Ectodermal cell (in vitro differentiated cells): ENCODE measurements around the gene LINC01488.

Source experiments
- H3K27ac ChIP-seq: 2 replicates; pipeline ENCODE4 v1.7.0; 2013; ENCODE audit warnings: mild to moderate bottlenecking, low read depth, low read length; ENCODE audit not compliant: insufficient read depth, poor library complexity, severe bottlenecking
- H3K27me3 ChIP-seq: 2 replicates; pipeline ENCODE4 v1.7.0; 2013; ENCODE audit warnings: mild to moderate bottlenecking, low read length; ENCODE audit not compliant: insufficient read depth, control insufficient read depth, poor library complexity, severe bottlenecking
- H3K36me3 ChIP-seq: one replicate; pipeline ENCODE4 v1.7.0; 2013; ENCODE audit warnings: low read length; ENCODE audit not compliant: control insufficient read depth, insufficient read depth
- H3K4me1 ChIP-seq: one replicate; pipeline ENCODE4 v1.7.0; 2013; ENCODE audit warnings: low read length; ENCODE audit not compliant: control insufficient read depth, insufficient read depth
- H3K4me3 ChIP-seq: 2 replicates; pipeline ENCODE4 v1.7.0; 2013; ENCODE audit warnings: low read depth, low read length, control low read depth; ENCODE audit not compliant: insufficient read depth
- H3K9me3 ChIP-seq: 2 replicates; pipeline ENCODE4 v1.7.0; 2013; ENCODE audit warnings: mild to moderate bottlenecking, low read length, moderate library complexity; ENCODE audit not compliant: control insufficient read depth
- WGBS, 2 experiments: methylation state at CpG; one replicate each; pipeline ENCODE4 v1.1.7; 2013; ENCODE audit warnings: missing lambda C conversion rate in 2 of 2; 5-methylcytosine and 5-hydroxymethylcytosine counted together

Gene LINC01488

GRCh38 chr11:69512790-69513189 is 31.3 kb downstream of the LINC01488 start:
- Histone ChIP-seq H3K4me3 (no peak overlapping the region), H3K4me1 (no peaks in the 10 kb centered on the region), H3K27ac (no peak overlapping the region), H3K36me3 (no peaks in the 10 kb centered on the region), H3K9me3 (no peaks in the 10 kb centered on the region), H3K27me3 (no peaks in the 10 kb centered on the region)
- WGBS, 2 experiments = 94 to 95% methylated on average over 16 of the region's 16 CpGs

- H3K36me3 ChIP-seq = no peaks in the 10 kb centered on the region
- no peaks in the 10 kb centered on the region for H3K27me3 ChIP-seq
- H3K9me3 ChIP-seq = no peaks in the 10 kb centered on the region
- no peaks in the 10 kb centered on the region for H3K4me1 ChIP-seq
- H3K4me3 ChIP-seq = no peak overlapping the region
- no peak overlapping the region for H3K27ac ChIP-seq
- 84 to 85% methylated on average over 11 of the region's 11 CpGs for WGBS, 2 experiments
Measured at GRCh38 chr11:69513196-69513595, 31.7 kb downstream of the LINC01488 start.

- no peak overlapping the region for H3K27ac ChIP-seq
- no peaks in the 10 kb centered on the region for H3K36me3 ChIP-seq
- no peak overlapping the region for H3K4me3 ChIP-seq
- no peaks in the 10 kb centered on the region for H3K27me3 ChIP-seq
- H3K9me3 ChIP-seq = no peaks in the 10 kb centered on the region
- 86% methylated on average over 12 of the region's 12 CpGs for WGBS, 2 experiments
- H3K4me1 ChIP-seq = no peaks in the 10 kb centered on the region
Measured at GRCh38 chr11:69513663-69514224, 32.3 kb downstream of the LINC01488 start.

GRCh38 chr11:69514771-69515170 is 33.3 kb downstream of the LINC01488 start:
- Histone ChIP-seq H3K27ac (no peak overlapping the region), H3K4me3 (no peak overlapping the region), H3K36me3 (no peaks in the 10 kb centered on the region), H3K9me3 (no peaks in the 10 kb centered on the region), H3K27me3 (no peaks in the 10 kb centered on the region), H3K4me1 (no peaks in the 10 kb centered on the region)
- 92 to 95% methylated on average over 5 of the region's 5 CpGs for WGBS, 2 experiments

- Histone ChIP-seq H3K9me3 (no peaks in the 10 kb centered on the region), H3K27ac (no peak overlapping the region), H3K27me3 (no peaks in the 10 kb centered on the region), H3K4me1 (no peaks in the 10 kb centered on the region), H3K4me3 (no peak overlapping the region), H3K36me3 (no peaks in the 10 kb centered on the region)
- WGBS, 2 experiments = 86% methylated on average over 12 of the region's 12 CpGs
Measured at GRCh38 chr11:69515271-69516245, 34.1 kb downstream of the LINC01488 start.

- no peaks in the 10 kb centered on the region for H3K27me3 ChIP-seq
- 27 to 35% methylated on average over 3 of the region's 3 CpGs for WGBS, 2 experiments
- no peak overlapping the region for H3K27ac ChIP-seq
- H3K9me3 ChIP-seq = no peaks in the 10 kb centered on the region
- peaks cover 5% of the 10 kb centered on the region for H3K4me1 ChIP-seq
- no peaks in the 10 kb centered on the region for H3K36me3 ChIP-seq
- no peak overlapping the region for H3K4me3 ChIP-seq
Measured at GRCh38 chr11:69516526-69516925, 35.1 kb downstream of the LINC01488 start.

GRCh38 chr11:69518081-69518950 is 36.9 kb downstream of the LINC01488 start:
- Histone ChIP-seq H3K27ac (no peak overlapping the region), H3K36me3 (no peaks in the 10 kb centered on the region), H3K27me3 (no peaks in the 10 kb centered on the region), H3K4me1 (peaks cover 7% of the 10 kb centered on the region), H3K9me3 (no peaks in the 10 kb centered on the region), H3K4me3 (no peak overlapping the region)
- WGBS, 2 experiments = 74 to 79% methylated on average over 5 of the region's 5 CpGs

- Histone ChIP-seq H3K27ac (no peak overlapping the region), H3K4me1 (peaks cover 7% of the 10 kb centered on the region), H3K36me3 (no peaks in the 10 kb centered on the region), H3K27me3 (no peaks in the 10 kb centered on the region), H3K4me3 (no peak overlapping the region), H3K9me3 (no peaks in the 10 kb centered on the region)
- 92 to 93% methylated on average over 1 of the region's 1 CpG for WGBS, 2 experiments
Measured at GRCh38 chr11:69520186-69520916, 38.9 kb downstream of the LINC01488 start.

GRCh38 chr11:69521457-69521856 is 40.0 kb downstream of the LINC01488 start:
- H3K36me3 ChIP-seq = no peaks in the 10 kb centered on the region
- no peaks in the 10 kb centered on the region for H3K27me3 ChIP-seq
- peaks cover 7% of the 10 kb centered on the region for H3K4me1 ChIP-seq
- WGBS, 2 experiments = 3 to 6% methylated on average over 4 of the region's 4 CpGs
- no peak overlapping the region for H3K4me3 ChIP-seq
- H3K9me3 ChIP-seq = no peaks in the 10 kb centered on the region
- H3K27ac ChIP-seq = no peak overlapping the region
